Endodermal cell (in vitro differentiated cells): Measurements from ENCODE around the gene IPO5. TPM values are rescaled to one million over a fixed set of nuclear protein-coding genes. Genes with fewer than 3 reads are reported as not detected.

ENCODE experiments used
- DNase-seq: peaks from one replicate; pipeline ENCODE4 v3.0.0-alpha.2; 2017
- H3K27ac ChIP-seq: 2 replicates; pipeline ENCODE4 v1.5.1; 2013; ENCODE audit warnings: mild to moderate bottlenecking, low read depth, low read length, moderate library complexity
- H3K27me3 ChIP-seq: 2 replicates; pipeline ENCODE4 v1.6.1; 2013; ENCODE audit warnings: mild to moderate bottlenecking, low read length, moderate library complexity; ENCODE audit not compliant: insufficient read depth, control insufficient read depth, poor library complexity, severe bottlenecking
- H3K36me3 ChIP-seq: 2 replicates; pipeline ENCODE4 v1.7.0; 2013; ENCODE audit warnings: mild to moderate bottlenecking, low read length, moderate library complexity; ENCODE audit not compliant: control insufficient read depth, insufficient read depth
- H3K4me1 ChIP-seq: one replicate; pipeline ENCODE4 v1.7.0; 2013; ENCODE audit warnings: low read length; ENCODE audit not compliant: control insufficient read depth, insufficient read depth
- H3K4me3 ChIP-seq: 2 replicates; pipeline ENCODE4 v1.5.1; 2013; ENCODE audit warnings: mild to moderate bottlenecking, low read length, moderate library complexity
- H3K9ac ChIP-seq: 2 replicates; pipeline ENCODE4 v1.6.1; 2013; ENCODE audit warnings: mild to moderate bottlenecking, low read length, moderate library complexity; ENCODE audit not compliant: poor library complexity, severe bottlenecking; ENCODE audit errors: extremely low read depth
- H3K9me3 ChIP-seq: 2 replicates; pipeline ENCODE4 v1.6.1; 2013; ENCODE audit warnings: mild to moderate bottlenecking, low read length, moderate library complexity; ENCODE audit not compliant: control insufficient read depth
- H3K27ac Mint-ChIP-seq: 2 replicates; pipeline ENCODE4 v1.8.0; 2020; ENCODE audit warnings: mixed read lengths
- H3K27me3 Mint-ChIP-seq: 2 replicates; pipeline ENCODE4 v1.8.0; 2021; ENCODE audit warnings: mild to moderate bottlenecking, mixed read lengths; ENCODE audit not compliant: insufficient read depth
- H3K36me3 Mint-ChIP-seq: 2 replicates; pipeline ENCODE4 v1.8.0; 2020; ENCODE audit warnings: low read depth, mixed read lengths
- H3K4me1 Mint-ChIP-seq: 2 replicates; pipeline ENCODE4 v1.8.0; 2020; ENCODE audit warnings: mixed read lengths
- H3K4me3 Mint-ChIP-seq: 2 replicates; pipeline ENCODE4 v1.8.0; 2020; ENCODE audit warnings: mild to moderate bottlenecking, moderate library complexity, mixed read lengths
- H3K9me3 Mint-ChIP-seq: 2 replicates; pipeline ENCODE4 v1.8.0; 2020; ENCODE audit warnings: mild to moderate bottlenecking, mixed read lengths
- CTCF ChIP-seq: fragments of 200-600 bp; sonication (generic); conservative IDR thresholded peaks from 2 replicates; pipeline ENCODE4 v1.5.0; 2021; ENCODE audit warnings: antibody characterized with exemption, mild to moderate bottlenecking
- WGBS, 2 experiments: methylation state at CpG; one replicate each; pipeline versions ENCODE4 v1.1.5 to v1.1.7; 2013; ENCODE audit warnings: missing lambda C conversion rate in 2 of 2, mixed read lengths in 1 of 2; ENCODE audit not compliant: insufficient coverage in 1 of 2, insufficient read length in 1 of 2; 5-methylcytosine and 5-hydroxymethylcytosine counted together
- total RNA-seq, 2 donors: library from RNA; stranded (reverse); fragmentation: NEBNext Ultra II Directional in 1 of 2; extraction: Animal tissue kit (Norgen Biotek cat#: 25700) in 1 of 2; gene quantifications; 2 replicates in 1 of 2; 3 replicates in 1 of 2; pipeline ENCODE4 v1.2.1, GENCODE V29; 2021

IPO5 gene
- total RNA-seq, 2 donors from 2014 or later: 259 to 280 TPM

GRCh38 chr13:97934590-97934989 lies 18.9 kb upstream of the IPO5 start:
- no peaks in the 10 kb centered on the region for H3K27me3 ChIP-seq
- Mint-ChIP-seq H3K27me3 (no peaks in the 10 kb centered on the region), H3K27ac (no peak overlapping the region), H3K4me3 (no peak overlapping the region), H3K4me1 (peaks cover 10% of the 10 kb centered on the region), H3K9me3 (no peaks in the 10 kb centered on the region), H3K36me3 (no peaks in the 10 kb centered on the region)
- DNase-seq: no peak
- H3K27ac ChIP-seq: no peak overlapping the region
- H3K4me1 ChIP-seq: peaks cover 5% of the 10 kb centered on the region
- no peak overlapping the region for H3K9ac ChIP-seq
- H3K36me3 ChIP-seq: no peaks in the 10 kb centered on the region
- TF ChIP-seq CTCF: no peak
- no peaks in the 10 kb centered on the region for H3K9me3 ChIP-seq
- H3K4me3 ChIP-seq: no peak overlapping the region
- 61 to 70% methylated on average over 2 to 5 of the region's 5 CpGs for whole genome bisulfite sequencing, 2 experiments

- Mint-ChIP-seq H3K4me1 (peaks cover 10% of the 10 kb centered on the region), H3K27me3 (no peaks in the 10 kb centered on the region), H3K36me3 (no peaks in the 10 kb centered on the region), H3K9me3 (no peaks in the 10 kb centered on the region), H3K27ac (no peak overlapping the region), H3K4me3 (no peak overlapping the region)
- H3K9ac ChIP-seq: no peak overlapping the region
- no peak for TF ChIP-seq CTCF
- H3K27me3 ChIP-seq: no peaks in the 10 kb centered on the region
- no peak for DNase-seq
- H3K4me3 ChIP-seq: no peak overlapping the region
- no peaks in the 10 kb centered on the region for H3K9me3 ChIP-seq
- 100% methylated on average over 2 of the region's 2 CpGs; no CpG with 5 or more reads in 1 of the 2 experiments for WGBS, 2 experiments
- no peak overlapping the region for H3K27ac ChIP-seq
- no peaks in the 10 kb centered on the region for H3K36me3 ChIP-seq
- H3K4me1 ChIP-seq: peaks cover 5% of the 10 kb centered on the region
Observed at GRCh38 chr13:97935071-97935470, 18.4 kb upstream of the IPO5 start.

- peaks cover 10% of the 10 kb centered on the region for H3K4me1 Mint-ChIP-seq
- no peaks in the 10 kb centered on the region for H3K27me3 ChIP-seq
- no peaks in the 10 kb centered on the region for H3K9me3 Mint-ChIP-seq
- no peak overlapping the region for H3K4me3 ChIP-seq
- no peak for TF ChIP-seq CTCF
- 87 to 89% methylated on average over 3 of the region's 3 CpGs for WGBS, 2 experiments
- no peak for DNase-seq
- no peak overlapping the region for H3K27ac ChIP-seq
- no peak overlapping the region for H3K27ac Mint-ChIP-seq
- H3K4me1 ChIP-seq: peaks cover 5% of the 10 kb centered on the region
- no peaks in the 10 kb centered on the region for H3K9me3 ChIP-seq
- no peaks in the 10 kb centered on the region for H3K36me3 ChIP-seq
- no peaks in the 10 kb centered on the region for H3K27me3 Mint-ChIP-seq
- H3K36me3 Mint-ChIP-seq: no peaks in the 10 kb centered on the region
- no peak overlapping the region for H3K4me3 Mint-ChIP-seq
- no peak overlapping the region for H3K9ac ChIP-seq
Observed at GRCh38 chr13:97936036-97936435, 17.4 kb upstream of the IPO5 start.
